AG10803 (cell line): ENCODE results near the gene BLOC1S1.

Experiments used
- DNase-seq: peaks from one replicate; pipeline ENCODE4 v3.0.0; 2010; ENCODE audit warnings: low read depth
- H3K4me3 ChIP-seq: 2 replicates; pipeline ENCODE4 v1.5.1; 2011; ENCODE audit warnings: mild to moderate bottlenecking, low read length, control low read depth
- TF ChIP-seq, protein P1 (sequence below): conservative IDR thresholded peaks from 2 replicates; pipeline ENCODE4 v1.5.1; 2011; ENCODE audit warnings: mild to moderate bottlenecking, low read length, control low read depth, inconsistent platforms

The BLOC1S1 gene

DNA sequence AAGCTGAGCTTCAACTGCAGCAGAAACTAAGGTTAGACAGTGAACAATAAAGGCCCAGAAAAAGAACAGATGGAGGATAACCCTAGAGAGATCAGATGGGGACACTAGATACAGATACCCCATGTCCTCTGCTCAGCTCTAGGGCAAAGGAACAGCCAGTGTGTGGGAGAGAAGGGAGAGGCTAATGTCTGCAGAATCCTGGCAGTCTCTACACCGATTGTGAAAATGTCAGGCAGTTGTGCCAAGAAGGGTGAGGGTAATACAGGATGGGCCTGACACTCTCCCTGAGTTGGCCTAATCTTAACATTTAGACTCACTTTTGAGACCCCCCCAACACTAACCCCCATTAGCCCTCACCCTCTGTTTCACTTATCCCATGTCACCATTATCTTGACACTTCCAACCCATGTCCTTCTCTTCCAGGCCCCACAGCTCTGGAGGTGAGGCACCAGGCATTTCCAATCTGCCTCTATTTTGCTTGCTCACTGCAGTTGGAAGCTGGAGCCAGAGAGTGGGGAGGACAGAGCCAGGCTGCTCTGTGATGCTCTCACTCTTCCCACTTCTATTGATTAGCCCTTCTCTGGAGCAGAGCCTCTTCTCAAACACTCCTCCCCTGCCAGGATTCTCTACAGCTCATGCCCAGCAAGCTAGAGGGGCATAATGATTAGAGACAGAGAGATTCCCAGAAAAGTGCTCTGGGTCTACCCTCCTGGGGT lies 3.0 kb upstream of the BLOC1S1 start:
- no peak overlapping the region for H3K4me3 ChIP-seq
- no peak for DNase-seq
- TF ChIP-seq, protein P1, sequence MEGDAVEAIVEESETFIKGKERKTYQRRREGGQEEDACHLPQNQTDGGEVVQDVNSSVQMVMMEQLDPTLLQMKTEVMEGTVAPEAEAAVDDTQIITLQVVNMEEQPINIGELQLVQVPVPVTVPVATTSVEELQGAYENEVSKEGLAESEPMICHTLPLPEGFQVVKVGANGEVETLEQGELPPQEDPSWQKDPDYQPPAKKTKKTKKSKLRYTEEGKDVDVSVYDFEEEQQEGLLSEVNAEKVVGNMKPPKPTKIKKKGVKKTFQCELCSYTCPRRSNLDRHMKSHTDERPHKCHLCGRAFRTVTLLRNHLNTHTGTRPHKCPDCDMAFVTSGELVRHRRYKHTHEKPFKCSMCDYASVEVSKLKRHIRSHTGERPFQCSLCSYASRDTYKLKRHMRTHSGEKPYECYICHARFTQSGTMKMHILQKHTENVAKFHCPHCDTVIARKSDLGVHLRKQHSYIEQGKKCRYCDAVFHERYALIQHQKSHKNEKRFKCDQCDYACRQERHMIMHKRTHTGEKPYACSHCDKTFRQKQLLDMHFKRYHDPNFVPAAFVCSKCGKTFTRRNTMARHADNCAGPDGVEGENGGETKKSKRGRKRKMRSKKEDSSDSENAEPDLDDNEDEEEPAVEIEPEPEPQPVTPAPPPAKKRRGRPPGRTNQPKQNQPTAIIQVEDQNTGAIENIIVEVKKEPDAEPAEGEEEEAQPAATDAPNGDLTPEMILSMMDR = no peak

DNA sequence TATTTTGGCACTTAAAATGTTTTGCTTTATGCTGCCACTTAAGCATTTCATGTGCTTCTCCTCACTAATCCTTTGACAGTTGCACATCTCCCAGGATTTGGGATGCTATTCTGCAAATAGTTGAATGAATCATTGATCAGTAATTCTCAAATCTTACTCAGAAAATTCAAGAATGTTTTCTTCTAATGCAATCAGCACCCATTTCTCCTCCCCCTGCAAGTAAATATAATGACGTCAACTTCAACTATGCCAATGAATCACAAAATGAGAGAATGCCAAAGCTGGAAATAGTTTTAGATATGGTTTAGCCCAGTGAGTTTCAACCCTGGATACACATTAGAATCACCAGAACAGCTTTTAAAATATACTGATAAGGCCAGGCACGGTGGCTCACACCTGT lies 2.1 kb upstream of the BLOC1S1 start:
- no peak overlapping the region for H3K4me3 ChIP-seq
- peak; percentile 90 for DNase-seq
- TF ChIP-seq, protein P1 = no peak

DNA sequence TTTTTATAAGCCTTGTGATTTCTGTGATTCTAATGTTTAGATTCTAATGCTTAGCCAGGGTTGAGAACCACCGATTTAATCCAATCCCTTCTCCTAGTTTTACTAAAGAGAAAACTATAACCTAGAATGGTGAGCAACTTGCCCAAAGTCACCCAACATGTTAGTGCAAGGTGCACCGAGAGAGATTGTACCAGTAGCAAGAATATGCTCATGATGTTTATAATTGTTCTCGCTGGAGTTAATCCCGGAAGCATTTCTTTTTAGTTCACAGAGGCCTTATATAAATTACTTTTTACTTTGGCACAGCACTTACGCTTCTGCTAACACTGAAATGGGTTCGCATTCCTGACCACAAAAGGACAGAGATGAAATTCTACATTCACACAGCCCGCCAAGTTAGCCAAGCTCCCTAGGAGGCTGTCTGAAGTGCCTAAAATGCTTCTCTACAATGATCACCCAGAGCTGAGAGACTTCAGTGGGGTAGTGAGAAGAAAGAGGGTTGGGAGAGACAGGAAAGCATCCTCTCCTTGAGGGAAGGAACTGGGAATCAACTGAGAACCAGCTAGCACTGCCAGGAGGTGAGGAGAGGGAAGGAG lies 579 bp upstream of the BLOC1S1 start:
- H3K4me3 ChIP-seq = peak overlapping the region; percentile 88
- DNase-seq = no peak
- TF ChIP-seq, protein P1 = no peak

DNA sequence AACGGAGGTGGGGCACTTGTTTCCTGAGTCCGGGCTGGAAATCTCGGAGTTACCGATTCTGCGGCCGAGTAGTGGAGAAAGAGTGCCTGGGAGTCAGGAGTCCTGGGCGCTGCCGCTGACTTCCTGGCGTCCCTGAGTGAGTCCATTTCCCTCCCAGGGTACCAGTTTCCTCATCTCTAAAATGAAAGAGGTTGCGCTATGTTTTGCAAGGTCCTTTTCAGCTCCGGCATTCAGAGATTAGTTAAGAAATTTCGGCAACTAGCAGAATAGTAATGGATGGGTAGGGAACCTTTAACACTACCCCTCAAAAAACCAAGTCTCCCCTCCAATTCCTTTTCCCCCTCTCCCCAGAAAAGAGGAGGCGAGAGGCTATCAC lies 724 bp downstream of the BLOC1S1 start:
- peak overlapping the region; percentile 88 for H3K4me3 ChIP-seq
- DNase-seq = no peak
- TF ChIP-seq, protein P1 = no peak

DNA sequence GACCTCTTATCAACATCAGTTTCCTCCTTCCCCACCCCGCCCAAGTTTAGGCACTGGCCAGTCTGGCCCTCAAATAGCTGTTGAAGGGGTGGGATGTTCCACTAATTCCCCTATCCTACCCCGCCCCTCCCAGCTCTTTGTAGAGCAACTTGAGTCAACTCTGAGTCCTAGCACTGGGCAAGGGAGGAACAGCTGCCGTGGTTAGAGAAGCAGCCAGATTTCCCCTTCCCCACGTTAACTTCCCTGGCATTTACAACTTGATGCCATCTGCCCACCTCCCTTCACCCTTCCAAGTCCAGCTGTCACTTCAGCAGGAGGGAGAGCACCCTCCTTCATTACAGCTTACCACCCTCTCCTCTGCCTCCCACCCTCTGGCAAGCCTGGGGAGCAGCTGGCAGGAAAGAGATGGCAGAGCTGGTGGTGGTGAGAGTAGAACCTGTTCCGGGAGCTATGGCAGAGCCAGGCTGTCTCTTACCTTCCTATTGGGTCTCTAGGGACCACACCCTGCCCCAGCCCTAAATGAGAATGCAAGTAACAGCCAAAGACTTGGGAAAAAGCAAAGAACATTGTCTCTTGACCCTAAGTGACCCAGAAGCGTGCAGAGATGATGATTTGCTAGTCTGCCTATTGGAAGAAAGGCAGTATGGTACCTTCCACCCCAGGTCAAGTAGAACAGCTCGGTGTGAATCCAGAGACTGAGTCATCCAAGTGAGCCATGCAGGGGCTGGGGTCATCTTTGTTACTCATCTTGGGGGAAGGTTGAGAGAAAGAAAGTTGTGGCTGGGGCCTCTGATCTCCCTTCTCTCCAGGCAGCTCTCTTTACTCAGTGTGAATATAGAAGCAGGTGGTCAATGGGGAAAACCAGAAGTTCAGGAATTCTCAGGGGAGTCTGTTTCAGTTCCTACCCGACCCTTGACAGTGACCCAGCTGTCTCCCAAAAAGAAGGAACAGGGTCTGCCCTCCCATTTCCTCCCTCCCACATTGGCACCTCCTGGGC lies 1.5 kb downstream of the BLOC1S1 start:
- H3K4me3 ChIP-seq = peak overlapping the region; percentile 88
- TF ChIP-seq, protein P1 = no peak
- DNase-seq = no peak

DNA sequence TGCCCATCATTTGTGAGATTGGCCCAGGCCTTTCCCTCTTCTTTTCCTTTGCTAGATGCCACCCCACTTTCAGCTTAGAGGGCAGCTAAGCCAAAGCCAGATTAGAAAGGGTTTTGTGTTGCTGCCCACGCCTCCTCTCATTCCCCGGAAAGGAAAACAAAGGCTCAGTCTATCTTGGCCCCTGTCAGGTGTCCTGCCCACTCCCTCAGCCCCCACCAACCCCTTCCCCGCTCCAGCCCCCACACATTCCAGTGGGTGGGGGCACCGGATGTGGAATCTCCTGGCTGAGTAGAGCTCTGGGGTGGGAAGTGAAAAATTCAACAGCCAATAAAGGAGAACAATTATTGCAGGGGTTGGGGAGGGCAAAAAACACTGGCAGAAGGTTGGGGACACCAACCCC lies 2.2 kb downstream of the BLOC1S1 start:
- DNase-seq = no peak
- TF ChIP-seq, protein P1 = no peak
- H3K4me3 ChIP-seq = no peak overlapping the region
